IMR-90 (cell line): ENCODE data around the gene ANKRD6. TPM values are rescaled to one million over a fixed set of nuclear protein-coding genes. Genes with fewer than 3 reads are reported as not detected.

ENCODE experiments used
- ATAC-seq: fragments of 200-7000 bp; cut with Tn5 transposase; 2 replicates; pipeline ENCODE4 v1.9.1; 2020; ENCODE audit warnings: low read depth, mild to moderate bottlenecking, moderate library complexity
- BruUV-seq: library from RNA; stranded (reverse); fragments of 400-500 nt; replicated peaks from 2 replicates; lab custom pipeline; 2021; lab: Mats Ljungman, UMichigan
- CTCF ChIA-PET: fragments of 300-600 bp; formaldehyde crosslinking; extraction: SDS; loops from one replicate; lab custom pipeline; 2021; ENCODE audit warnings: antibody characterized with exemption; lab: Yijun Ruan, JAX
- POLR2A ChIA-PET: fragments of 300-600 bp; sonication (Branson Sonifier 250); formaldehyde crosslinking; loops from one replicate; lab custom pipeline; 2022; ENCODE audit warnings: antibody characterized with exemption; ENCODE audit not compliant: unreplicated experiment; lab: Charles Lee
- DNase-seq: peaks from one replicate; pipeline ENCODE4 v3.0.0; 2013
- H2AFZ ChIP-seq: replicated peaks from 2 replicates; pipeline ENCODE3; 2013; ENCODE audit warnings: low read length, mild to moderate bottlenecking; ENCODE audit not compliant: poor library complexity
- H2AK5ac ChIP-seq: 2 replicates; pipeline ENCODE4 v1.6.1; 2013; ENCODE audit warnings: low read depth, low read length, inconsistent platforms
- H2AK9ac ChIP-seq: replicated peaks from 2 replicates; pipeline ENCODE3; 2013; ENCODE audit warnings: mild to moderate bottlenecking, low read depth, low read length, moderate library complexity; ENCODE audit not compliant: poor library complexity
- H2BK120ac ChIP-seq: 2 replicates; pipeline ENCODE4 v1.6.1; 2013; ENCODE audit warnings: low read depth, low read length, inconsistent platforms
- H2BK15ac ChIP-seq: 3 replicates; pipeline ENCODE4 v1.6.1; 2013; ENCODE audit warnings: low read depth, low read length, inconsistent platforms
- H2BK20ac ChIP-seq: 2 replicates; pipeline ENCODE4 v1.6.1; 2013; ENCODE audit warnings: low read depth, mild to moderate bottlenecking, inconsistent platforms, low read length, moderate library complexity
- H2BK5ac ChIP-seq: 2 replicates; pipeline ENCODE4 v1.6.1; 2013; ENCODE audit warnings: mild to moderate bottlenecking, low read depth, low read length, inconsistent platforms; ENCODE audit not compliant: poor library complexity, severe bottlenecking
- H3K14ac ChIP-seq: replicated peaks from 2 replicates; pipeline ENCODE4 v1.6.1; 2013; ENCODE audit warnings: low read depth, low read length, inconsistent platforms
- H3K18ac ChIP-seq: 2 replicates; pipeline ENCODE4 v1.6.1; 2013; ENCODE audit warnings: low read depth, low read length, control low read depth
- H3K23ac ChIP-seq: 2 replicates; pipeline ENCODE4 v1.6.1; 2013; ENCODE audit warnings: low read depth, low read length, inconsistent platforms
- H3K27ac ChIP-seq: 2 replicates; pipeline ENCODE4 v1.5.1; 2013; ENCODE audit warnings: mild to moderate bottlenecking, control low read depth, low read length; ENCODE audit not compliant: insufficient read depth
- H3K27me3 ChIP-seq: 2 replicates; pipeline ENCODE4 v1.6.1; 2013; ENCODE audit warnings: low read length; ENCODE audit not compliant: control insufficient read depth, insufficient read depth
- H3K36me3 ChIP-seq: 2 replicates; pipeline ENCODE4 v1.6.1; 2013; ENCODE audit warnings: low read length, mixed read lengths; ENCODE audit not compliant: control insufficient read depth, insufficient read depth
- H3K4ac ChIP-seq: 2 replicates; pipeline ENCODE4 v1.6.1; 2013; ENCODE audit warnings: low read depth, low read length, inconsistent platforms
- H3K4me1 ChIP-seq: 2 replicates; pipeline ENCODE4 v1.6.1; 2013; ENCODE audit warnings: low read length, mixed read lengths; ENCODE audit not compliant: control insufficient read depth, insufficient read depth
- H3K4me2 ChIP-seq: 2 replicates; pipeline ENCODE4 v1.6.1; 2013; ENCODE audit warnings: low read depth, mild to moderate bottlenecking, control low read depth, low read length, moderate library complexity
- H3K4me3 ChIP-seq: 2 replicates; pipeline ENCODE4 v1.5.1; 2013; ENCODE audit warnings: low read depth, mild to moderate bottlenecking, control low read depth, low read length, moderate library complexity; ENCODE audit not compliant: insufficient read depth
- H3K56ac ChIP-seq: 2 replicates; pipeline ENCODE4 v1.6.1; 2013; ENCODE audit warnings: low read length, inconsistent platforms; ENCODE audit not compliant: insufficient read depth; ENCODE audit errors: extremely low read depth
- H3K79me1 ChIP-seq, 2 experiments: 2 replicates each; pipeline ENCODE4 v1.6.1; 2013; ENCODE audit warnings: low read length in 2 of 2, inconsistent platforms in 1 of 2, low read depth in 1 of 2
- H3K9ac ChIP-seq: 2 replicates; pipeline ENCODE4 v1.6.1; 2013; ENCODE audit warnings: low read depth, low read length, control low read depth
- H3K9me1 ChIP-seq: 2 replicates; pipeline ENCODE4 v1.6.1; 2013; ENCODE audit warnings: low read length, inconsistent platforms; ENCODE audit not compliant: insufficient read depth
- H3K9me3 ChIP-seq: 2 replicates; pipeline ENCODE4 v1.6.1; 2013; ENCODE audit warnings: low read length; ENCODE audit not compliant: control insufficient read depth, insufficient read depth
- H4K20me1 ChIP-seq: 2 replicates; pipeline ENCODE4 v1.6.1; 2013; ENCODE audit warnings: low read length, inconsistent platforms; ENCODE audit not compliant: insufficient read depth
- H4K5ac ChIP-seq: 2 replicates; pipeline ENCODE4 v1.6.1; 2013; ENCODE audit warnings: mild to moderate bottlenecking, low read depth, low read length, control low read depth
- H4K8ac ChIP-seq, 2 experiments: 2 replicates each; pipeline ENCODE4 v1.6.1; 2013; ENCODE audit warnings: low read depth in 2 of 2, low read length in 2 of 2, control low read depth in 1 of 2, inconsistent platforms in 1 of 2
- H4K91ac ChIP-seq: 2 replicates; pipeline ENCODE4 v1.6.1; 2013; ENCODE audit warnings: low read depth, low read length, inconsistent platforms; ENCODE audit not compliant: insufficient read depth
- BHLHE40 ChIP-seq: fragments of 150-350 bp; IDR thresholded peaks from 2 replicates; pipeline ENCODE4 v1.6.1; 2016; ENCODE audit warnings: mild to moderate bottlenecking, low read depth, low read length
- CHD1 ChIP-seq: IDR thresholded peaks from 2 replicates; pipeline ENCODE4 v1.6.1; 2012; ENCODE audit warnings: low read depth, low read length, improper control_type of control experiment
- MAFK ChIP-seq: IDR thresholded peaks from 2 replicates; pipeline ENCODE4 v1.6.1; 2012; ENCODE audit warnings: low read depth, low read length, improper control_type of control experiment
- MXI1 ChIP-seq: IDR thresholded peaks from 2 replicates; pipeline ENCODE4 v1.6.1; 2012; ENCODE audit warnings: low read depth, mild to moderate bottlenecking, low read length, moderate library complexity, borderline replicate concordance
- POLR2A ChIP-seq: IDR thresholded peaks from 2 replicates; pipeline ENCODE4 v1.6.1; 2012; ENCODE audit warnings: mild to moderate bottlenecking, low read depth, low read length
- RAD21 ChIP-seq: IDR thresholded peaks from 2 replicates; pipeline ENCODE4 v1.6.1; 2012; ENCODE audit warnings: low read length, improper control_type of control experiment
- RCOR1 ChIP-seq: IDR thresholded peaks from 2 replicates; pipeline ENCODE4 v1.6.1; 2012; ENCODE audit warnings: mild to moderate bottlenecking, low read length, improper control_type of control experiment; ENCODE audit not compliant: insufficient replicate concordance
- SMC3 ChIP-seq: fragments of 150-350 bp; IDR thresholded peaks from 2 replicates; pipeline ENCODE4 v1.6.1; 2016; ENCODE audit warnings: low read depth, mild to moderate bottlenecking, antibody characterized with exemption, low read length, moderate library complexity
- WGBS, 2 experiments: methylation state at CpG; one replicate each; pipeline versions ENCODE4 v1.1.5 to v1.1.7; 2013; ENCODE audit warnings: missing lambda C conversion rate in 2 of 2; ENCODE audit not compliant: insufficient read length in 1 of 2; ENCODE audit errors: extremely low coverage in 2 of 2; 5-methylcytosine and 5-hydroxymethylcytosine counted together
- dilution Hi-C: fragments of 300-500 bp; cut with HindIII; formaldehyde crosslinking; loops from one replicate; pipeline ENCODE4 v1.14.3; 2018; ENCODE audit warnings: low sequenced_read_pairs; ENCODE audit not compliant: unreplicated experiment
- in situ Hi-C: fragments of 300-500 bp; cut with MboI; formaldehyde crosslinking; loops from 3 replicates; pipeline ENCODE4 v1.14.3; 2019; ENCODE audit warnings: low sequenced_read_pairs, inconsistent platforms, mixed read lengths
- intact Hi-C: fragments of 100-400 bp; cut with micrococcal nuclease; formaldehyde crosslinking; loops from 2 replicates; pipeline ENCODE4 v1.10.0; 2022
- microRNA-seq, 2 experiments: library from miRNA; stranded (forward) in 1 of 2; unstranded in 1 of 2; fragments of 10-50 nt in 1 of 2; fragments of <30 nt in 1 of 2; gene quantifications in 1 of 2; microRNA quantifications in 1 of 2; one replicate each; pipeline versions ENCODE3 to v1.1.0; 2013 to 2020; ENCODE audit not compliant: insufficient read depth in 1 of 2, insufficient read length in 1 of 2, unreplicated experiment in 1 of 2
- polyA plus RNA-seq, 3 experiments: library from polyadenylated mRNA; depleted of rRNA; stranded (reverse); fragments of >200 nt; gene quantifications; 2 replicates each; pipeline ENCODE4 v1.2.3, GENCODE V29; 2012; ENCODE audit warnings: low replicate concordance in 1 of 3
- small RNA-seq, 5 experiments: library from RNA; depleted of rRNA; stranded (forward); fragments of <200 nt; gene quantifications; one replicate each; pipeline ENCODE3, GENCODE V24; 2012
- total RNA-seq: library from RNA; depleted of rRNA; stranded (reverse); fragments of >200 nt; gene quantifications from 2 replicates; pipeline ENCODE4 v1.2.3, GENCODE V29; 2012; rRNA removed
- TF ChIP-seq, protein P1 (sequence below): conservative IDR thresholded peaks from 2 replicates; pipeline ENCODE4 v1.5.1; 2012; ENCODE audit warnings: mild to moderate bottlenecking, low read depth, low read length, improper control_type of control experiment

Gene ANKRD6
- total and polyA plus RNA-seq, 2 of the 4 experiments (the other 2 are of a cell fraction), result 0.12 to 0.18 TPM

DNA sequence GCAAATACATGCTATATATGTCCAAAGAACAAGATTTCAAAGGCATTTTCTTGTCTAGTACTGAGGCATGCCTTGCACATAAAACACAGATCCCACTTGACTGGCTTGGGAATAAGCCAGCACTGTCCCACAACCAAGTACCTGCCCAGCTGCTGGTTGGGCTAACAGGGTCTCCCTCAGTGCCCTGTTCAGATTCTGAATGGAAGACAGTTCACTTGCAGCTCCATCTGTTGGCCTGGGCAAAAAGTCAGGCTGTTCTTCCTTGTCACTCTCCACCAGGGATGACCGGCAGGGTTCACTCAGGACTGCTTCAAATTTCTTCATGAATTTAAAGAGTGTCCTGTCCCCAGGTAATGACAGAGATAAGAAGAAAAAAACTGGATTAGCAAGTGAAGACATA lies 250.0 kb downstream of the ANKRD6 start:
- no CpG with 5 or more reads among the region's 1 CpG for WGBS, 2 experiments
- CTCF ChIA-PET, result no interaction called here
- in situ Hi-C loops, result no loop called here

More for the DNA sequence above, 250.0 kb downstream of the ANKRD6 start:
- dilution Hi-C loops (no loop called here), intact Hi-C loops (no loop called here)
- H2BK15ac ChIP-seq, result no peak overlapping the region
- no peak overlapping the region for H2AFZ ChIP-seq
- no peak overlapping the region for H3K4ac ChIP-seq
- no peak overlapping the region for H2BK5ac ChIP-seq
- BruUV-seq, result no TSS peak
- no peak overlapping the region for H4K91ac ChIP-seq
- POLR2A ChIA-PET, result no interaction called here
- no peaks in the 10 kb centered on the region for H3K9me3 ChIP-seq
- no peak overlapping the region for H4K8ac ChIP-seq
- no peaks in the 10 kb centered on the region for H3K27me3 ChIP-seq
- no peak overlapping the region for H2AK9ac ChIP-seq
- no peak for TF ChIP-seq POLR2A
- TF ChIP-seq RAD21, result no peak
- TF ChIP-seq, protein P1, sequence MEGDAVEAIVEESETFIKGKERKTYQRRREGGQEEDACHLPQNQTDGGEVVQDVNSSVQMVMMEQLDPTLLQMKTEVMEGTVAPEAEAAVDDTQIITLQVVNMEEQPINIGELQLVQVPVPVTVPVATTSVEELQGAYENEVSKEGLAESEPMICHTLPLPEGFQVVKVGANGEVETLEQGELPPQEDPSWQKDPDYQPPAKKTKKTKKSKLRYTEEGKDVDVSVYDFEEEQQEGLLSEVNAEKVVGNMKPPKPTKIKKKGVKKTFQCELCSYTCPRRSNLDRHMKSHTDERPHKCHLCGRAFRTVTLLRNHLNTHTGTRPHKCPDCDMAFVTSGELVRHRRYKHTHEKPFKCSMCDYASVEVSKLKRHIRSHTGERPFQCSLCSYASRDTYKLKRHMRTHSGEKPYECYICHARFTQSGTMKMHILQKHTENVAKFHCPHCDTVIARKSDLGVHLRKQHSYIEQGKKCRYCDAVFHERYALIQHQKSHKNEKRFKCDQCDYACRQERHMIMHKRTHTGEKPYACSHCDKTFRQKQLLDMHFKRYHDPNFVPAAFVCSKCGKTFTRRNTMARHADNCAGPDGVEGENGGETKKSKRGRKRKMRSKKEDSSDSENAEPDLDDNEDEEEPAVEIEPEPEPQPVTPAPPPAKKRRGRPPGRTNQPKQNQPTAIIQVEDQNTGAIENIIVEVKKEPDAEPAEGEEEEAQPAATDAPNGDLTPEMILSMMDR, result no peak
- TF ChIP-seq MAFK, result no peak
- no peak for TF ChIP-seq RCOR1
- no peak for TF ChIP-seq CHD1
- TF ChIP-seq BHLHE40, result no peak
- TF ChIP-seq MXI1, result no peak
- no peak for TF ChIP-seq SMC3
- H3K14ac ChIP-seq, result no peak overlapping the region
- H3K9me1 ChIP-seq, result no peaks in the 10 kb centered on the region
- no peak overlapping the region for H2BK120ac ChIP-seq
- H4K20me1 ChIP-seq, result no peaks in the 10 kb centered on the region
- DNase-seq (no peak), ATAC-seq (no peak)
- no peaks in the 10 kb centered on the region for H3K79me1 ChIP-seq
- no peak overlapping the region for H2BK20ac ChIP-seq
- no peak overlapping the region for H3K4me3 ChIP-seq
- H3K9ac ChIP-seq, result no peak overlapping the region
- H3K27ac ChIP-seq, result no peak overlapping the region
- peaks cover 55% of the 10 kb centered on the region for H3K36me3 ChIP-seq
- no peak overlapping the region for H4K5ac ChIP-seq
- H3K4me2 ChIP-seq, result no peak overlapping the region
- no peak overlapping the region for H3K56ac ChIP-seq
- H3K23ac ChIP-seq, result no peak overlapping the region
- H3K4me1 ChIP-seq, result no peaks in the 10 kb centered on the region
- no peak overlapping the region for H2AK5ac ChIP-seq
- no peak overlapping the region for H3K18ac ChIP-seq

Small RNAs within 50 kb of the gene (microRNA-seq; reads per million reads assigned to microRNA genes)
- not detected for gene RN7SL11P (ENCODE audit: insufficient read depth, insufficient read length)

Small RNAs within 50 kb of the gene (small RNA-seq; reads per million reads assigned to genes)
- gene RN7SL11P, result 0 reads per million in 5 experiments

Other genes with a start within 250 kb of the ANKRD6 start
- gene GABRR1, start 215.8 kb upstream of the ANKRD6 start, total RNA-seq, result not detected in 2 replicates
- gene GABRR1, start 215.8 kb upstream of the ANKRD6 start, polyA plus RNA-seq (2012; rRNA removed), result not detected in 2 replicates
- gene GABRR2, start 117.9 kb upstream of the ANKRD6 start, total RNA-seq, result under 0.01 TPM in 1 of 2 replicates, not detected in the other
- gene GABRR2, start 117.9 kb upstream of the ANKRD6 start, polyA plus RNA-seq (2012; rRNA removed), result 0.24 and 0.26 TPM in 2 replicates
- gene UBE2J1, start 80.4 kb upstream of the ANKRD6 start, total RNA-seq, result 35.3 and 37.8 TPM in 2 replicates
- 19.8 and 20.9 TPM in 2 replicates for gene UBE2J1, start 80.4 kb upstream of the ANKRD6 start, polyA plus RNA-seq (2012; rRNA removed)
- not detected in 2 replicates for gene RRAGD, start 20.9 kb upstream of the ANKRD6 start, total RNA-seq
- gene RRAGD, start 20.9 kb upstream of the ANKRD6 start, polyA plus RNA-seq (2012; rRNA removed), result not detected in 2 replicates
- 22.8 and 24.0 TPM in 2 replicates for gene LYRM2, start 205.6 kb downstream of the ANKRD6 start, total RNA-seq
- gene LYRM2, start 205.6 kb downstream of the ANKRD6 start, polyA plus RNA-seq (2012; rRNA removed), result 14.0 and 14.8 TPM in 2 replicates